22Rv1 (cell line): Measurements from ENCODE around the gene TXNDC11.

ENCODE experiments used
- H3K27ac ChIP-seq: fragments of 450-650 bp; 2 replicates; pipeline ENCODE4 v1.5.1; 2017
- ZFX ChIP-seq: fragments of 450-650 bp; IDR thresholded peaks from 2 replicates; pipeline ENCODE4 v1.6.1; 2017; ENCODE audit warnings: antibody characterized with exemption, borderline replicate concordance
- TF ChIP-seq, protein P1 (sequence below): fragments of 450-650 bp; IDR thresholded peaks from 2 replicates; pipeline ENCODE4 v1.5.1; 2017; ENCODE audit warnings: mild to moderate bottlenecking

TXNDC11 gene

DNA sequence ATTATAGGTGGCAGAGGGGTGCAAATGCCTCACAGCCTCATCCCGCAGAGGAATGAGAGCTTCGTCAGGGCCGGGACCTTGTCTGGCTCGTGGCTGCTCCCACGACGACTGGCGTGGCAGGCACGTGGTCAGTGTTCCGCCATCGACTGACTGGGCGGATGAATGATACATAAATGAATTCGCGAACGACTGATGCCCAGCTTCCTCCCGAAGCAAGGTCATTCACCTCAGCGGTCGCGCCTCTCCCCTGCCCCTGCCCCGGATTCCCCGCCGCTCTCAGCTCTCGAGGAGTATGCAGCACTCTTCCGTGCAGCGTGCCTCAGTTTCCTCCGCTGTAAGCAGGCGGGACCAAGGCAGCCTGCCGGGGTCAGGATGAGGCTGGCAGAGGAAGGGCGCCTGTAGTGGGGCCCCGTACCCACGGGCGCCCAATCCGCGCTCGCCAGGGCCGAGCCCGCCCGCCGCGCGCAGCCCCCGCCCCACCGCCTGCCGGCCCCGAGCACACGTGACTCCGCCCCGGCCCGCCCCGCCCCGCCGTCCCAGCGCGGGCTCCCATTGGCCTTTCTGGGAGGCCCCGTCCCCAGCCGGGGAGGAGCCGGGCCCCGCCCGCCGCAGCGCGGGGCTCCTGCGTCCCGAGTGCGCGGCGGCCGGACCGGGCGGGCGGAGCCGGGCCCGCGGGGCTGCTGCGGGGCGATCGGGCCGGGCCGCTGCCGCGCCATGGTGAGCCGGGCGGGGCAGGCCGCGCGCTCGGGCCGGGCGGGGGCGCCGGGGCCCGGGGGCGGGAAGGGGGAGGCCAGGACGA lies 74.6 kb downstream of the TXNDC11 start, which contains the start of gene SNN:
Gene SNN (plus strand): TSS at position 632 of the 799 bp plus-strand sequence. CDS start 7,605 bp downstream, outside the sequence.
- H3K27ac ChIP-seq, result no peak within 1 kb of the TSS
- TF ChIP-seq, protein P1, sequence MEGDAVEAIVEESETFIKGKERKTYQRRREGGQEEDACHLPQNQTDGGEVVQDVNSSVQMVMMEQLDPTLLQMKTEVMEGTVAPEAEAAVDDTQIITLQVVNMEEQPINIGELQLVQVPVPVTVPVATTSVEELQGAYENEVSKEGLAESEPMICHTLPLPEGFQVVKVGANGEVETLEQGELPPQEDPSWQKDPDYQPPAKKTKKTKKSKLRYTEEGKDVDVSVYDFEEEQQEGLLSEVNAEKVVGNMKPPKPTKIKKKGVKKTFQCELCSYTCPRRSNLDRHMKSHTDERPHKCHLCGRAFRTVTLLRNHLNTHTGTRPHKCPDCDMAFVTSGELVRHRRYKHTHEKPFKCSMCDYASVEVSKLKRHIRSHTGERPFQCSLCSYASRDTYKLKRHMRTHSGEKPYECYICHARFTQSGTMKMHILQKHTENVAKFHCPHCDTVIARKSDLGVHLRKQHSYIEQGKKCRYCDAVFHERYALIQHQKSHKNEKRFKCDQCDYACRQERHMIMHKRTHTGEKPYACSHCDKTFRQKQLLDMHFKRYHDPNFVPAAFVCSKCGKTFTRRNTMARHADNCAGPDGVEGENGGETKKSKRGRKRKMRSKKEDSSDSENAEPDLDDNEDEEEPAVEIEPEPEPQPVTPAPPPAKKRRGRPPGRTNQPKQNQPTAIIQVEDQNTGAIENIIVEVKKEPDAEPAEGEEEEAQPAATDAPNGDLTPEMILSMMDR, result no peak
- no peak for TF ChIP-seq ZFX

DNA sequence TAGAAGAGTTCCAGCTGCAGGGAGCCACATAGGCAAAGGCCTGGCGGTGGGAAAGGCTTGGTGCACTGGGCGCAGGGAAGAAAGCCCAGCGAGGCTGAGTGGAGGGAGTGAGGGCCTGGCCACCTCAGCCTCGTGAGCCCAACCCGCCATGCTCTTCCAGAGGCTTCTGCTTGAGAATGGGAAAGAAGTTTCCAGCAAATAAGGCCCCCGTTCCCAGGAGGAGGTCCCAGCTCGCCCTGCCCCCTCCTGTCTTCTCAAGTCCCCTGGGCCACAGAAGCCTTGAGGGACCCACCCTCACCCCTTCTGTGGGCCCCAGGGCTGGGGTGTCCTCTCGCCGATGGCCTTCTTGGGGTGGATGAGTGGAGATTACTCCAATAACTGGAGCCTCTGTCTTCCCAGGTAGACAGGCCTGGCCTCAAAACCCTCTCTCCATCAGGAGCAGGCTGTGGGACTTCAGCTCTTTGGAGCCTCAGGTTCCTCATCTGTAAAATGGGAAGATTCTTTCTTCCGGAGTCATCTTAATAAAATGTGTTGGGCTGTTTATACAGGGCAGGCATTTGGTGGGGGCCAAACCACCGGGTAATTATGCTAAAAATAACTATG lies 75.3 kb downstream of the TXNDC11 start:
- TF ChIP-seq, protein P1, result no peak
- TF ChIP-seq ZFX, result no peak
- H3K27ac ChIP-seq, result no peak overlapping the region

DNA sequence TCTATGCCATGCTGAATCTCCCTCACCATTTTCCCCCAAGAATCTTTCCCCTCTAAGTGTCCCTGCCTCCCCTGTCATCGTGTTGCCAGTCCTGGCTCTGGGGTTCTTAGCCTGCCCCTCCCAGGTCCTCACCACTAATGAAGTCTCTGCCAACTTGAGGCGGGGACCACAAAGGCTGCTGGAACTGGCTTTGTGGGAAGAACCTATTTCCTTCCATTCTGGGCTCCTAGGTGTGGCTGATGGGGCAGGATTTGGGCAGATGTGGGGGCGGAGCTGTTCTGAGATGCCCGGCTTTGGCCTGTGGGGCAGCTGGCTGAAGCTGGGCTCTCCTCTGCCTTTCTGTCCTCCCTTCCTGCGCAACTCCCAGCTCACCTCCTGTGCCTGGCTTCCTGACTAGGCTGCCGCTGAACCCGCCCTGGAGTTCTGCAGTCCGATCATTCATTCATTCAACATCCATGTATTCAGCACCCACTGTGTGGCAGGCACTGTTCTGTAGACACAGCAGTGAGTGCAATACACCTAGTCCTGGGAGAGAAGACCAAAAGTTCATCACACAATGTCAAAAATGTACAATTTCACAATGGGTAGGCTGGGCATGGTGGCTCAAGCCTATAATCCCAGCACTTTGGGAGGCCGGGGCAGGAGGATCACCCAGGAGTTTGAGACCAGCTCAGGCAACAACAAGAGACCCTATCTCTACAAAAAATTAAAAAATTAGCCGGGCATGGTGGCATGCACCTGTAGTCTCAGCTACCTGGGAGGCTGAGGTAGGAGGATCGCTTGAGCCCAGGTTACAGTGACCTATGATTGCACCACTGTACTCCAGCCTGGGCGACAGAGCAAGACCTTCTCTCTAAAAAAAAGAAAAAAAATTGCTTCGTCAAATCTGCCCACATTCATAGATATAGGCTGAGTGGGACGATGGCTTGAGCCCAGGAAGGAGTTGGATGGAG lies 76.3 kb downstream of the TXNDC11 start:
- TF ChIP-seq ZFX, result no peak
- TF ChIP-seq, protein P1, result no peak

DNA sequence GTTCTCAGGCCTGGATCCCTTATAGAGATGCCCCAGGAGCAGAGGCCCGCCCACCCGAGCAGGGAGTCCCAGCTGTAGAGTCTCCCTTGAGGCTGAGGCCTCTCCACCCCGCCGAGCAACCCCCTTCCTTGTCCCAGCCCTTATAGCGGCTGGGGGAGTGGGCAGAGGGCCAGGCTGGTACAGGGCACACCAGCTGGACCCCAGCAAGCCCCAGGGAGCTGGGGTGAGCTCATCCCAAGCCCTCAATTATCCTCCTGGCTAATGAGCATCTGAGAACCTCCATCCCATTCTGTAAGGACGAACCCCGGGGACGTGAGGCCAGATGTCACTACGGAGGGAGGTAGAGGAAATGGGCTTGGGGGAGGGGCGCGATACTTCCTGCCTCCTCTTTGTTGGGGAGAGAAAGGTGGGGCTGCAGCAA lies 77.6 kb downstream of the TXNDC11 start:
- H3K27ac ChIP-seq, result no peak overlapping the region
- no peak for TF ChIP-seq ZFX
- TF ChIP-seq, protein P1, result no peak

More for the DNA sequence above, 76.3 kb downstream of the TXNDC11 start:
- no peak overlapping the region for H3K27ac ChIP-seq

DNA sequence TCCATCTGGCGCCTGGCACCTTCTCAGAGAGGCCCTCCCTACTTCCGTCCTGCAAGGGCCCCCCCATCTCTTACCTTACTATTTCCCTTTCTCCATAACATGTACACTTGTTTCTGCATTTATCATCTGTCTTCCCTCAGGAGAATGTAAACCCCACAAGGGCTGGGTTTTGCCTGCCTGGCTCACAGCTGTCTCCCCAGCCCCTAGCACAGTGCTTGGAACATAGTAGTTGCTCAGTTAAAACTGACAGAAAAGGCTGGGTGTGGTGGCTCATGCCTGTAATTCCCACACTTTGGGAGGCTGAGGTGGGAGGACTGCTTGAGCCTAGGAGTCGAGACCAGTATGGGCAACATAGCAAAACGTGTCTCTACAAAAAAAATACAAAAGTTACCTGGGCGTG lies 80.1 kb downstream of the TXNDC11 start:
- no peak overlapping the region for H3K27ac ChIP-seq
- TF ChIP-seq, protein P1, result no peak
- TF ChIP-seq ZFX, result no peak

DNA sequence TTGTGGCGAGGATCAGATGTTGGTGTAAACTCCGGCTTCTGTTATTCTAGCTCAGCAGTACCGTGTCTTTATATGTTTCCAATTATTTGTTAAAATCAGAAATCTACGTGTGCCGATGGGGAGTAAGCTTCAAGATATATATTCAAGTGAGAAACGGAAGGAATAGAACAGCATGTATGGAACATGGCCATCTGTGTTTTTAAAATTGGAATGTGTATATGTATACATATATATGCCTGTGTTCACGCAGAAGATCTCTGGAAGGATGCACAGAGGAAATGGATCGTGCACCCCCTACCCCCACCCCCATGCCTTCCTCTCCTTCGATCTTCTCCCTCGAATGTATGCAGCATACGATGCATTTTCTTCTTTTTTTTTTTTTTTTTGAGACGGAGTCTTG lies 82.1 kb downstream of the TXNDC11 start:
- TF ChIP-seq, protein P1, result no peak
- no peak for TF ChIP-seq ZFX
- no peak overlapping the region for H3K27ac ChIP-seq
